Mammary epithelial cell (primary cell): ENCODE data around the gene PDXDC1.

Experiments
- CTCF ChIP-seq, 2 donors: IDR thresholded peaks in 1 of 2; conservative IDR thresholded peaks in 1 of 2; 2 replicates each; pipeline ENCODE4 v1.5.1; 2011 to 2012; ENCODE audit warnings: inconsistent platforms in 2 of 2, low read length in 2 of 2, mild to moderate bottlenecking in 2 of 2, control low read depth in 1 of 2, low read depth in 1 of 2; ENCODE audit not compliant: insufficient read depth in 1 of 2; ENCODE audit errors: extremely low read depth in 1 of 2
- EZH2 ChIP-seq: IDR thresholded peaks from 2 replicates; pipeline ENCODE4 v1.6.1; 2012; ENCODE audit warnings: low read length, inconsistent platforms, borderline replicate concordance

GRCh38 chr16:15038689-15039088 lies 63.9 kb downstream of the PDXDC1 start:
- TF ChIP-seq EZH2, result no peak
- TF ChIP-seq CTCF (conservative IDR thresholded peaks at IDR 0.05 in 1 of 2, IDR thresholded peaks at IDR 0.05 in 1 of 2; ENCODE audit: extremely low read depth in 1 of 2, insufficient read depth in 1 of 2, low read depth in 1 of 2, low read length in 2 of 2), result no peak
